Ishikawa (cell line): ENCODE measurements around the gene TMEM107.
A peak's percentile ranks its signal among the peaks of the same experiment; 100 is the strongest.

Source experiments
- CEBPB ChIP-seq: IDR thresholded peaks from 2 replicates; pipeline ENCODE4 v1.6.1; 2012
- CREB1 ChIP-seq: IDR thresholded peaks from 2 replicates; pipeline ENCODE4 v1.6.1; 2012; ENCODE audit warnings: low read depth
- EGR1 ChIP-seq: IDR thresholded peaks from 2 replicates; pipeline ENCODE4 v1.6.1; 2012
- EP300 ChIP-seq: IDR thresholded peaks from 2 replicates; pipeline ENCODE4 v1.6.1; 2012; ENCODE audit warnings: borderline replicate concordance
- FOXM1 ChIP-seq: IDR thresholded peaks from 2 replicates; pipeline ENCODE4 v1.6.1; 2012; ENCODE audit warnings: low read depth, borderline replicate concordance
- MAX ChIP-seq: IDR thresholded peaks from 2 replicates; pipeline ENCODE4 v1.6.1; 2012
- NFIC ChIP-seq: IDR thresholded peaks from 2 replicates; pipeline ENCODE4 v1.6.1; 2012
- RAD21 ChIP-seq: IDR thresholded peaks from 2 replicates; pipeline ENCODE4 v1.6.1; 2012; ENCODE audit warnings: low read depth
- REST ChIP-seq: IDR thresholded peaks from 2 replicates; pipeline ENCODE4 v1.6.1; 2012; ENCODE audit warnings: low read depth, mild to moderate bottlenecking
- TAF1 ChIP-seq: IDR thresholded peaks from 2 replicates; pipeline ENCODE4 v1.6.1; 2012; ENCODE audit warnings: low read depth, mild to moderate bottlenecking
- TCF12 ChIP-seq: IDR thresholded peaks from 2 replicates; pipeline ENCODE4 v1.6.1; 2012; ENCODE audit warnings: low read depth
- TEAD4 ChIP-seq: IDR thresholded peaks from 2 replicates; pipeline ENCODE4 v1.6.1; 2012
- USF1 ChIP-seq: IDR thresholded peaks from 2 replicates; pipeline ENCODE4 v1.6.1; 2012
- YY1 ChIP-seq: IDR thresholded peaks from 2 replicates; pipeline ENCODE4 v1.6.1; 2012; ENCODE audit warnings: low read depth
- ZBTB7A ChIP-seq: IDR thresholded peaks from 2 replicates; pipeline ENCODE4 v1.6.1; 2012; ENCODE audit warnings: low read depth

TMEM107 gene

GRCh38 chr17:8206536-8206935, 30.4 kb upstream of the TMEM107 start:
- TF ChIP-seq CREB1 = no peak
- no peak for TF ChIP-seq TEAD4

- TF ChIP-seq RAD21 = no peak
- TF ChIP-seq MAX = no peak
- no peak for TF ChIP-seq EGR1
- no peak for TF ChIP-seq NFIC
- no peak for TF ChIP-seq YY1
- TF ChIP-seq CREB1 = no peak
- no peak for TF ChIP-seq TAF1
- TF ChIP-seq ZBTB7A = no peak
- no peak for TF ChIP-seq TCF12
- TF ChIP-seq REST = no peak
- no peak for TF ChIP-seq FOXM1
- TF ChIP-seq USF1 = no peak
Measured at GRCh38 chr17:8204761-8205555, 28.8 kb upstream of the TMEM107 start.

GRCh38 chr17:8192070-8192815, 16.1 kb upstream of the TMEM107 start:
- TF ChIP-seq USF1 (peak; percentile 99), ZBTB7A (no peak), MAX (peak; percentile 51; the same call in 1 of the 2 replicates), NFIC (no peak), REST (no peak), CEBPB (no peak), YY1 (no peak)

- no peak for TF ChIP-seq EP300
- no peak for TF ChIP-seq NFIC
- no peak for TF ChIP-seq TCF12
- no peak for TF ChIP-seq REST
- TF ChIP-seq ZBTB7A = no peak
- no peak for TF ChIP-seq MAX
- TF ChIP-seq USF1 = no peak
- TF ChIP-seq CEBPB = no peak
- no peak for TF ChIP-seq YY1
- no peak for TF ChIP-seq FOXM1
- no peak for TF ChIP-seq TEAD4
- no peak for TF ChIP-seq TAF1
- TF ChIP-seq EGR1 = no peak
- TF ChIP-seq RAD21 = no peak
- TF ChIP-seq CREB1 = no peak
Measured at GRCh38 chr17:8190506-8190905, 14.3 kb upstream of the TMEM107 start.
